ENCODE results near the gene PLSCR5. TPM values are rescaled to one million over a fixed set of nuclear protein-coding genes. Genes with fewer than 3 reads are reported as not detected.

Gene PLSCR5
- total RNA-seq, 1 donor from 2014 or later, result not detected

- no peak overlapping the region for H3K4me3 ChIP-seq
These were observed 6.9 kb upstream of the PLSCR5 start for GRCh38 chr3:146612015-146612414.

GRCh38 chr3:146611096-146611495 lies 6.0 kb upstream of the PLSCR5 start:
- H3K27ac ChIP-seq, result no peak overlapping the region
- no peak for TF ChIP-seq POLR2AphosphoS5 (IDR thresholded peaks at IDR 0.05; ENCODE audit: insufficient read depth in 1 of 2, low read depth in 1 of 2)
- TF ChIP-seq POLR2A (IDR thresholded peaks at IDR 0.05), result no peak
- TF ChIP-seq CTCF (IDR thresholded peaks at IDR 0.05), result no peak
- H3K9me3 ChIP-seq, result no peaks in the 10 kb centered on the region
- H3K4me3 ChIP-seq, result no peak overlapping the region
- no peak for DNase-seq (ENCODE audit: extremely low spot score in 2 of 2)
- H3K36me3 ChIP-seq, result no peaks in the 10 kb centered on the region
- H3K27me3 ChIP-seq, result no peaks in the 10 kb centered on the region
- intact Hi-C loops (cut with DNase I), result no loop called here
- H3K4me1 ChIP-seq, result no peaks in the 10 kb centered on the region

More at GRCh38 chr3:146612015-146612414, 6.9 kb upstream of the PLSCR5 start:
- intact Hi-C loops (cut with DNase I), result no loop called here
- Histone ChIP-seq H3K36me3 (no peaks in the 10 kb centered on the region), H3K27ac (no peak overlapping the region), H3K9me3 (no peaks in the 10 kb centered on the region), H3K27me3 (no peaks in the 10 kb centered on the region), H3K4me1 (no peaks in the 10 kb centered on the region)
- TF ChIP-seq CTCF (IDR thresholded peaks at IDR 0.05), result no peak
- no peak for TF ChIP-seq POLR2A (IDR thresholded peaks at IDR 0.05)
- TF ChIP-seq POLR2AphosphoS5 (IDR thresholded peaks at IDR 0.05; ENCODE audit: insufficient read depth in 1 of 2, low read depth in 1 of 2), result no peak
- DNase-seq (ENCODE audit: extremely low spot score in 2 of 2), result no peak

- Histone ChIP-seq H3K27me3 (no peaks in the 10 kb centered on the region), H3K9me3 (no peaks in the 10 kb centered on the region), H3K4me3 (no peak overlapping the region), H3K36me3 (no peaks in the 10 kb centered on the region), H3K4me1 (no peaks in the 10 kb centered on the region), H3K27ac (no peak overlapping the region)
- no peak for DNase-seq (ENCODE audit: extremely low spot score in 2 of 2)
- intact Hi-C loops (cut with DNase I), result no loop called here
- TF ChIP-seq POLR2AphosphoS5 (IDR thresholded peaks at IDR 0.05; ENCODE audit: insufficient read depth in 1 of 2, low read depth in 1 of 2) (no peak), POLR2A (IDR thresholded peaks at IDR 0.05) (no peak), CTCF (IDR thresholded peaks at IDR 0.05) (no peak)
These were observed 6.6 kb downstream of the PLSCR5 start for GRCh38 chr3:146598535-146598934.

GRCh38 chr3:146594843-146595482 lies 10.2 kb downstream of the PLSCR5 start:
- Histone ChIP-seq H3K27me3 (no peaks in the 10 kb centered on the region), H3K36me3 (no peaks in the 10 kb centered on the region), H3K9me3 (no peaks in the 10 kb centered on the region), H3K4me1 (no peaks in the 10 kb centered on the region), H3K27ac (no peak overlapping the region), H3K4me3 (no peak overlapping the region)
- DNase-seq (ENCODE audit: extremely low spot score in 2 of 2), result no peak
- TF ChIP-seq POLR2AphosphoS5 (IDR thresholded peaks at IDR 0.05; ENCODE audit: insufficient read depth in 1 of 2, low read depth in 1 of 2), result no peak
- no peak for TF ChIP-seq CTCF (IDR thresholded peaks at IDR 0.05)
- no peak for TF ChIP-seq POLR2A (IDR thresholded peaks at IDR 0.05)
- intact Hi-C loops (cut with DNase I), result no loop called here

- no peak for TF ChIP-seq POLR2A (IDR thresholded peaks at IDR 0.05)
- no peak for TF ChIP-seq CTCF (IDR thresholded peaks at IDR 0.05)
- TF ChIP-seq POLR2AphosphoS5 (IDR thresholded peaks at IDR 0.05; ENCODE audit: insufficient read depth in 1 of 2, low read depth in 1 of 2), result no peak
- no peak overlapping the region for H3K4me3 ChIP-seq
- DNase-seq (ENCODE audit: extremely low spot score in 2 of 2), result no peak
- no peaks in the 10 kb centered on the region for H3K27me3 ChIP-seq
- H3K27ac ChIP-seq, result no peak overlapping the region
- no peaks in the 10 kb centered on the region for H3K9me3 ChIP-seq
- H3K36me3 ChIP-seq, result no peaks in the 10 kb centered on the region
- H3K4me1 ChIP-seq, result no peaks in the 10 kb centered on the region
- intact Hi-C loops (cut with DNase I), result no loop called here
These were observed 11.4 kb downstream of the PLSCR5 start for GRCh38 chr3:146593776-146594175.
